GM21825 (cell line): ENCODE measurements around the gene STK10.

Experiments
- ATAC-seq: cut with Tn5 transposase; IDR thresholded peaks from one replicate; pipeline ENCODE4 v1.9.1; 2021; ENCODE audit warnings: mild to moderate bottlenecking, moderate library complexity; ENCODE audit not compliant: unreplicated experiment

Gene STK10

GRCh38 chr5:172144931-172145869 is 42.8 kb downstream of the STK10 start:
- no peak for ATAC-seq

GRCh38 chr5:172144291-172144815 is 43.7 kb downstream of the STK10 start:
- ATAC-seq, result peak; percentile 73

DNA sequence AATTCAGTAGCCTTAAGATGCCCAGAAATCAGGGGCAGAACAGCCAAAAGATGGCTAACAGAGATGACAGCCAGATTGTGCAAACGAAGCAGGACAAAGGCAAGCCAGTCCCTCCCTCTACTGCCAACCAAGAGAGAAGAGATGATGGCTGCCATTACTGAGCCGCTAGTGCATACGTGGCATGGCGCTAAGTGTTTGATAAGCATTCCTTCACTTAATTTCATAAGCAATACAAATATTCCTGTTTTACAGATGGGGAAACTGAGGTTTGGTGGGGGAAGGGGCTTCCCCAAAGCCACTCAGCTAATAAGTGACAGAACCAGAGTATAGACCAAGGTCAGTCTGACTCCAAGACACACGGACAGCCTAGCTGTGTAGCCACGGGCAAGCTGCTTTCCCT is 44.1 kb downstream of the STK10 start:
- ATAC-seq, result no peak

DNA sequence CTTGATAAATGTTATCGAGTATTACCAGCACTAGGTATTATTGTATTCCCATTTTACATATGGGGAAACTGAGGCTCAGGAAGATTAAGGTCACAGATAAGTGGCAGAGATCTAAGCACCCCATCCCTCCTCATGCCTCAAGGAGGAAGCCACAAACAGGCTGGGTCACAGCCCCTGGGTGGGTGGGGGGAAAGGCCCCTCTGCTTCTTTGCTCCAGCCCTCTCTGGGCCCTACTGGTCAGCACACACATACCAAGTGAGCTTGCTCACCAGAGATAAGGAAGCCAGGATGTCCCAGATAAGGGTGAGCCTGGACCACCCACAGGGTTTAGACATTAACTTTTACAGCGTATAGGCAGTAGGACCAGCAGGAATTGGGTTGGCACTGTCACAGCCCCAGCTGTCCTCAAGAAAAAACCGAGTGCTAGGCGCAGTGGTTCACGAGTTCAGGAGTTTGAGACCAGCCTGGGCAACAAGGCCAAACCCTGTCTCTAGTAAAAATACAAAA is 45.3 kb downstream of the STK10 start:
- no peak for ATAC-seq

GRCh38 chr5:172141949-172142319 is 46.1 kb downstream of the STK10 start:
- no peak for ATAC-seq

DNA sequence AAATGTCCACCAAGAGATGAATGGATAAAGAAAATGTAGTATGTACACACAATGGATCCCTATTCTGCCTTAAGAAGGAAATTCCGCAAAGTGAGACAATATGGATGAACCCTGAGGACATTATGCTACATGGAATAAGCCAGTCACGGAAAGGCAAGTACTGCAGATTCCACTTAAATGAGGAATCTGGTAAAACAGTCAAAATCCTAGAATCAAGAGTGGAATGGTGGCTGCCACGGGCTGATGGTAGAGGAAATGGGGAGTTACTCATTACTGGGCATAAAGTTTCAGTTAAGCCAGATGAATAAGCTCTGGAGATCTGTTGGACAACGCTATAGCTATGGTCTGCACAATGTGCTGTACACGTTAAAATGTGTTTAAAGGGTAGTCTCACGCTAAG is 47.2 kb downstream of the STK10 start:
- no peak for ATAC-seq

DNA sequence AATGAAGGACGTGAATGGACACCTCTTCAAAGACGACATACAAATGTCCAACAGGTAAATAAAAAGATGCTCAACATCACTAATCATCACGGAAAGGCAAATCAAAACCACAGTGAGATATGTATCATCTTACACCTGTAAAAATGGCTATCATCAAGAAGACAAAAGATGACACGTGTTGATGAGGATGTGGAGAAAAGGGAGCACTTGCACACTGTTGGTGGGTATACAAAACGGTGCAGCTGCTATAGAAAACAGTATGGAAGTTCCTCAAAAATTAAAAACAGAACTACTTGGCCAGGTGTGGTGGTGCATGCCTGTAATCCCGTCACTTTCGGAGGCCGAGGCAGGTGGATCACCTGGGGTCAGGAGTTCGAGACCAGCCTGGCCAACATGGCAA is 47.9 kb downstream of the STK10 start:
- ATAC-seq, result no peak

GRCh38 chr5:172137046-172137445 is 51.0 kb downstream of the STK10 start:
- ATAC-seq, result no peak

DNA sequence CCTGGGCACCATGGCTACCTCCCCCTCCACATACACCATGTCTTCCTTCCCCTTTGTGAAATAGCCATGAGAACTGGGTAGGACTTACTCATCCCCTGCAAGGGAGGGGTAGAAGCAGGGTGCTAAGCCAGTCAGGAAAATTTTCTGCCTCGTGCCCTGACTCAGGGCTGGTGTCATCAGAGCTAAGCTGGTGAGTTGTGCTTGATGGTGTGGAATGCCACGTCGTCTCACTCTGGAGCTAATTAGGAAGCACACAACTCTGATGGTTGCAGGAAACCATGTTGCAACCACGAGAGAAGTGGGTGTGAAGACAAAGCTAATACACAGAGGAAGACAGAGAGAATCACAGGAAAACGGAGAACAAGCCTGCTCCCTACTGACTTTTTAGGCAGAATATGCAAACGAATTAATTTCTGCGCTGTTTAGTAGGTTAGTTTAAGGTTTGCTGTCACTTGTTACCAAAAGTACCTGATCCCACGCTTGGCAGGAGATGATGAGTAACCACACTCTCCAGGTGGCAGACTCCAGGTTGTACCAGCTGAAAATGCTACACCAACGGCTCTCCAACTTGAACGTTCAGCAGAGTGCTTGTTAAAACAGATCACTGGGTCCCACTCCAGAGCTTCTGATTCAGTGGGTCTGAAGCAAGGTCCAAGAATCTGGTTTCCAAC is 54.5 kb downstream of the STK10 start:
- no peak for ATAC-seq

- ATAC-seq, result no peak
These were observed 56.3 kb downstream of the STK10 start for GRCh38 chr5:172131690-172132089.

DNA sequence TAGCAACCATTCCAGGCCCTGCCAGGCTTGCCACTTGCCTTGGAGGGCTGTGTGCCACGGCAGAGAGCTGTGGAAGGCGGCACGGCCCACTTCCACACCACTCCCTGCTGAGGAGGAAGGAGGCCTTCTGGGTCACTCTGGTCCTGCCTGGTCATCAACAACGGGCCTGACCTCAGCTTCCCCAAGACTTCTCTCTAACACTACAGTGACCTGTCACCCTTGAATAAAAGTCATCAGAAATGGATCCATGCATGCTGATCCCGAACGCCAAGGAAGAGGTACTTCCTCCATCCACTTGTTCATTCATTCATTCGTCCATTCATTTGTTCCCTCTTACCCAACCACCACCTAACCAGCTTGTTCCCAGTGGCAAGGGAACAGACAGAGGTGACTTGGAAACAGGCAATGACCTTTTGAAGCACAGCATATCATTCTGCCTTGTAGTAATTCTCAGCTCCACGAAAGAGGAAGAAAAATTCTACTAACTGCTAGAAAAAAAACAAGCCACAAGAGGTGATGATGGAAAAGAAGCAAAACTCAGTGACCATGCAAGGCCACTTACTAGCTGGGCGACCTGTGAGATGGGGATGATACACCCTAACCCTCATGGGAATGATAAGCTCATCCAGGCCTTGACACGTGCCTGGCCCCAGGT is 58.6 kb downstream of the STK10 start:
- ATAC-seq, result no peak

DNA sequence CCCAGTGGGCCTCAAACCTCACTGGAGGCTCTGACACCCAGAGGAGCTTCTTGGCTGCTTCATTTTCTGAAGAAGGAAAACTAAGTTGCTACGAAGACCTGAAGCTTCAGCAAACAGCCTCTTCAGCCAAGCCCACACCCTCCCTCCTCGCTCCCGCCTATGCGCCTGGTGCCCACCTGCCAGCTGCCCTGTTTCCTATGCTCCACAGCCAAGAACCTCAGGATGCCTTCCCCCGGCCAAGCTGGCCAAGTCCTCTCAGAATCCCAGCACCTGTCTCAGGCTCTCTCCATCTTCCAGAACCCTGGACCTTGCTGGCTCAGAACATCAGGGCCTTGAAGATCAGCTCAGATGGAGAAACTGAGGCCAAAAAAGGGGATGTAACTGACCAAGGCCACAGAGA is 60.4 kb downstream of the STK10 start:
- no peak for ATAC-seq

- no peak for ATAC-seq
These were observed 64.7 kb downstream of the STK10 start for GRCh38 chr5:172123269-172123692.

- no peak for ATAC-seq
These were observed 67.9 kb downstream of the STK10 start for GRCh38 chr5:172119921-172120688.

DNA sequence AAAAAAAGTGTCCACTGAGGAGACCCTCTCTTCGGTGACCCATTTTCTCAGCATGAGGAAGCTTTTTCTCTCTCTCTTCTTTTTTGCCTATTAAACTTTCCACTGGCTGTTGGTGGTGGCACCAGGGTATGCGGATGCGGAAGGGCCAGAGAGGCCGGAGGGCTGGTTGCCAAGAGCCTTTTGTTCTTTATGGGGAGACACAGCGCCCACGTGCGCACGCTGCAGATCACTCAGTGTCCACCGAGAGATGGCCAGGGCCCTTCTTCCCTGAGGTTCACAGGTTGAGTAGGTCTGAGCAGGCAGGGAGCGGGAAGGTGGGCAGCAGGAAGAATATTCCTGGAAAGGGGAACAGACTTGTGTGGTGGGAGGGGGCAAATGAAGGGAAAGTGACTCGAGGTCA is 69.1 kb downstream of the STK10 start:
- ATAC-seq, result no peak

- no peak for ATAC-seq
These were observed 69.9 kb downstream of the STK10 start for GRCh38 chr5:172117977-172118701.

DNA sequence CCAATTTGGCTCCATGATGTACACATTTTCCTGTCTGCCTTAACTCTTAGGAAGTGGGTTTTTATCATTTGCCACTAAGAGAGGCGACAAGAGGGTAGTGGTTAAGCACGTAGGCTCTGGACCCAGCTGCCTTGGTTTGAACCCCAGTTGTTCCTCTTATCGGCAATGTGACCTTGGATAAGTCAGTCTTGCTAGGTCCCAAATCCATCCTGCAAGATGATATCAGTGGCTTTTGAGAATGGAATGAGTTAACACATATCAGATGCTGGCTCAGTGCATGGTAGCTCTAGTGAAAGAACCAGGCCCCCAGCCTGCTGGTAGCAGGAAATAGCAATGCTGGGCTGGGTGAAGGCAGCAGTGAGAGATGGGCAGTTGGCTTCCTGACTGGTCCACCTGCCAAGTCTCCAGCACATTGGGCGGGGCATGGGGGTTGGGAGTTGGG is 72.5 kb downstream of the STK10 start:
- ATAC-seq, result no peak

DNA sequence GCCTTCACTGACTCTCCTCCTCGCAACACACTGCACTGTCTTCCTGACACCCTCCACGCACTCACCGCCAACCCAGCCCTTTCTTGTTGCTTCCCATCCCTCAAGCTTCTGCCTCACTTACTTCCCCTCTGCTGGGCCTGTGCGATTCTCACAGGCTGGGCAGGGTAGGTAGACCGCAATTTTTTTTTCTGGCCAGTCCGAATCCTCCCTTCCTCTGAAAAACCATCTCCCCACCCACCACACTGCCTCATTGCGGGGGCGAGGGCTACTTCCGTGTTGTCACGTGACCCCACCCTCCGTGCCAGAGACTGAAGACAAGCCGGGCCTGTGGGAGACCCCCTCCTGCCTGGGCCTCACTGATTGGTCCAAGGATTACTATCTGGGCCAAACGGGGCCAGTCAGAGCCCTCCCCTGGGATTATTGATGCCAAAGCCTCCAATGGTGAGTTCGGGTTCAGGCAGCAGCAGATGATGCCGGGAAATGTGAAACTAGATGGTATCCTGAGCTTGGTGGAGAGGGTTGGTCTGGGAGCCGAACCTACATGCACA is 73.1 kb downstream of the STK10 start:
- peak; percentile 46 for ATAC-seq

DNA sequence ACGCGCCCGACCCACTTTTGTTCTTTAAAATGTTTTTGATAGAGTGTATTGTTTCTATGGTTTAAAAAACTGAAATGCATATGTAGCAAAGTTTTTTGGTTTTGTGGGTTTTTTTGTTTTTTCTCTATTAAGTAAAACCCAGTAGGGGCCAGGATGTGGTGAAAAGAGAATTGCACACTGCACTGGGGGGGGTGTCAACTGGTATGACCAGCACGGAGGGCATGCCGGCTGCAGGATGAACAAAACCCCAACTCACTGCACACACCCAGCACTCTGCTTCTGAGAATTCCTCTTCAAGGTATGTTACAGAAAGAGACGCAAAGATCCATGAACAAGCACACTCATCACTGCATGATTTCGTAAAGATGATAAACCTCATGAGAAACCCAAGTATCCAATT is 75.0 kb downstream of the STK10 start:
- no peak for ATAC-seq

- ATAC-seq, result no peak
These were observed 76.2 kb downstream of the STK10 start for GRCh38 chr5:172111852-172112225.
